IMR-90 (cell line): Measurements from ENCODE around the gene RHBDD2.

Experiments
- CEBPB ChIP-seq: IDR thresholded peaks from 2 replicates; pipeline ENCODE4 v1.6.1; 2012; ENCODE audit warnings: low read depth, low read length, improper control_type of control experiment
- POLR2A ChIP-seq: IDR thresholded peaks from 2 replicates; pipeline ENCODE4 v1.6.1; 2012; ENCODE audit warnings: mild to moderate bottlenecking, low read depth, low read length
- RAD21 ChIP-seq: IDR thresholded peaks from 2 replicates; pipeline ENCODE4 v1.6.1; 2012; ENCODE audit warnings: low read length, improper control_type of control experiment
- SMC3 ChIP-seq: fragments of 150-350 bp; IDR thresholded peaks from 2 replicates; pipeline ENCODE4 v1.6.1; 2016; ENCODE audit warnings: low read depth, mild to moderate bottlenecking, antibody characterized with exemption, low read length, moderate library complexity

DNA sequence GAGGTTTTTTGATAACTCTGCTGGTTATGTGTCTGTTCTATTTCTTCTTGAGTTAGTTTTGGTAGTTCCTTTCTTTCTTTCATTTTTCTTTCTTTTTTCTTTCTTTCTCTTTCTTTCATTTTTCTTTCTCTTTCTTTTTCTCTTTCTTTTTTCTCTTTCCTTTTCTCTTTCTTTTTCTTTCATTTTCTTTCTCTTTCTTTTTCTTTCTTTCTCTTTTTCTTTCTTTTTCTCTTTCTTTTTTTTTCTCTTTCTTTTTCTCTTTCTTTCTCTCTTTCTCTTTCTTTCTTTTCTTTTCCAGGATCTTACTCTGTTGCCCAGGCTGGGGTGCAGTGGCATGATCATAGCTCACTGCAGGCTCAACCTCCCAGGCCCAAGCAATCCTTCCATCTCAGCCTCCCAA lies 20.4 kb upstream of the RHBDD2 start:
- TF ChIP-seq CEBPB (no peak), RAD21 (no peak), SMC3 (no peak), POLR2A (no peak)
